NCI-H226 (cell line): Measurements from ENCODE around the gene BBIP1.
"Not testable (repeated sequence)": the region's sequence is repeated elsewhere in the genome, so short reads cannot be mapped to it uniquely, and the experiment has no call there.

Source experiments
- DNase-seq: peaks from one replicate; pipeline ENCODE4 v3.0.0-alpha.2; 2015

BBIP1 gene

DNA sequence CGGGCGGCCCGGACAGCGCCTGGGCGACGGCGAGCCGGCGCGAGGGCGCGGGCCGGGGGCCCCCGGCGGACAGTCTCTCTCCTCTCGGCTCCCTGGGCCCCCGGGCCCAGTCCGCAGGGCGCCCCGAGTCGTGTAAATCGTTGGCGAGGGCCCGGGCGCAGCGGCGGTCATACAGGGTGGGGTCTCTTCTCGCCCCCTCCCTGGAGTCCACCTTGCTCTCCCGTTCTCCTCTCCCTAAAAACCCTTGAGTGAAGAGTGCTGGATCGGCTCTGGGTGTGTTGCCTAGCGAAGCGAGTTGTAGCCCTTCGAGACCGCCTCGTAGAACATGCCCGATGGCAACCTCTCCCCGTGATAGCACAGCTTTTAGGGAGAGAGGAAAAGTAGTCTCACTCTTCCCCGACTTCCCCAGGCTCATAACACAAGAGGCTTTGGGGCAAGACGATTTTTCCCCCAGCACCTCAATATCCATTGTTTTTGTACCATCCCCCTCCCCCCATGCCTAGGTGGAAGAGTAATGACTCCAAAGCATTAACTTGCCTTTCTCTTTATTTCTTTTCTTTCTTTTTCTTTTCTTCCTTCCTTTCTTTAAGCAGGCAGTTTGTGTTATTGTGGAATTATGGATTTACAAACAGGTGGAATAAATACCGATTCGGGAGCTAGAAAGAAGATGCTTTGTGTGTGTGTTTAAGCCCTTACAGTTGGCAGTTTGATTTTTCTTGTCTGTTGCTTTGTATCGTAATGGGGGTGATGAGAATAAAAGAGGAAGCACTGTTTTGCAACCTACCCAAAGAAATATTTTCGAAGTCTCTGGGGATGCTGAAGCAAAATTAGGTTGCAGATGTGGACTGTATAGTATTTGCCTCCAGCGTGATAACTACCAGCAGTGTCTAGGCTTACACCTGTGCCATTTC lies 1.2 kb upstream of the BBIP1 start:
- DNase-seq, result peak; percentile 43

DNA sequence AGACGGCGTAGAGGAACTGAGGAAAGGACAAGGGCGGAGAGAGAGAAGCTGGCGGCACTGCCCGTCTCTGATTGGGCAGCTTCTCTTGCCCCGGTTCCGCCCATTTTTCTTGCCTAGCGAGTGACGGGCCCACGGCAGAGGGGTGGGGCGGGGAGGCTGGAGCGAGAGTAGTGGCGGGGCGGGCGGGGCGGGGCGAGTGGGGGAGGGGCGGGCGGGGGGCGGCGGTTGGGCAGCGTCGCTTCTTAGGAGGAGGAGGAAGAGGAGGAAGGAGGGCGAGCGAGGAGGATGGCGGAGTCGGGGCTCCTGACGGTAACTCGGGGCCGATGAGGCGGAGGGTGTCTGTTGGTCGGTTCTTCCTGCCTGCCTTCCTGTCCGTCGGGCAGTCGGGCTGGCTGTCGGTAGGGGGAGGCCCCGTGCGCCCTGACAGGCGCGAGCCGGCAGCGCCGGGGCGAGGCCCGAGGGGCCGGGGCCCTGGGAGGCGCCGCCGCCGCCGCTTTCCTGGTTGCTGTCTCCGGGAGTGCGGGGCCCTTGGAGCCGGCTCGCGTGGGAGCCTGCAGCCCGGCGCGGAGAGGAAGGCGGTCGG lies 460 bp upstream of the BBIP1 start, which contains the start of gene SHOC2:
Gene SHOC2 (plus strand): TSS at position 256 of the 583 bp plus-strand sequence. CDS start 44,755 bp downstream, outside the sequence.
- DNase-seq, result peak; percentile 68

- peak; percentile 97 for DNase-seq
Observed at GRCh38 chr10:110918269-110918642, 724 bp downstream of the BBIP1 start.

DNA sequence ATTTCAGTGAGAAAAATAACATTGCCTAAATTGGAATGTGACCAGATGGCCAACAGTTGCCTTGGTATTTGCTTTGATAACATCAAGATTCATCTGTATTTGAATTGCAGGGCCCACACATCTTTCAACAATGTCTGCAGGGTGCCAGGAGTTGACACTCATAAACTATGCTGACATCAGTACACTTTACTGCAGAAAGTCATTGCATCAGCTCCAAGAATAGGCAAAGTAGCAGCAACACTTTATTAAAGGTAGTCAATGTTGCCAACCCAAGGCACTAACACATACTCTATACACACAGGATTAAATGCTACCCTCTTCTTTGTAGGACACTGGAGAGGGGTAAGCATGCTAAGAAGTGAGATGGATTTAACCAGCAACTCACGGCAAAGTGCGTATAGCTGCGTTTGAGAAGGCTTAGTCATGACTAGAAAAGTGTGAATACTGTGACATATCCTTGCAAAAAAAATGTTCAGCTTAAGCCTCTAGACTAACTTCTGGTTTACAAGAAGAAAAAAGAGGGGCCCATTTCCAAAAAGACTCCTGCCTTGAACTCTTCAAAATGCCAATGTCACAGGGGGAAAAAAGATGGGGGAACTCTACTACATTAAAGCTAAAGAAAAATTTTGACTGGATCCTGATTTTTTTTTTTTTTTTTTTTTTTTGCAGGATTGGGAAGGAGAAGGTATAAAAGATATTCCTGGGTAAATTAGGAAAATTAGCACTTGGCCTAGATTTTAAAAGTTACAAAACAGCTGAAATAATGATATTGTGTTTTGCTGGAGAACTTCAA lies 2.2 kb downstream of the BBIP1 start:
- DNase-seq, result no peak

DNA sequence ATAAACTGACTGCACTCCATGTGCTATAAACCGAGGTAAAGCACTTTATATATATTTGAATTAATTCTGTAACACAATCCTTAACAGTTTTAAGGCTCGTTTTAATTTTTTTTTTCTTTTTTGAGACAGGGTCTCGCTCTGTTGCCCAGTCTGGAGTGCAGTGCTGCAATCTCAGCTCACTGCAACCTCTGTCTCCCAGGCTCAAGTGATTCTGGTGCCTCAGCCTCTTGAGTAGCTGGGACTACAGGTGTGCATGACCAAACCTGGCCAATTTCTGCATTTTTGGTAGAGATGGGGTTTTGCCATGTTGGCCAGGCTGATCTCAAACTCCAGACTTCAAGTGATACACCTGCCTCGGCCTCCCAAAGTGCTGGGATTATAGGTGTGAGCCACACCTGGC lies 3.4 kb downstream of the BBIP1 start:
- DNase-seq, result not testable (repeated sequence)

- DNase-seq, result no peak
Observed at GRCh38 chr10:110915035-110915434, 3.9 kb downstream of the BBIP1 start.

DNA sequence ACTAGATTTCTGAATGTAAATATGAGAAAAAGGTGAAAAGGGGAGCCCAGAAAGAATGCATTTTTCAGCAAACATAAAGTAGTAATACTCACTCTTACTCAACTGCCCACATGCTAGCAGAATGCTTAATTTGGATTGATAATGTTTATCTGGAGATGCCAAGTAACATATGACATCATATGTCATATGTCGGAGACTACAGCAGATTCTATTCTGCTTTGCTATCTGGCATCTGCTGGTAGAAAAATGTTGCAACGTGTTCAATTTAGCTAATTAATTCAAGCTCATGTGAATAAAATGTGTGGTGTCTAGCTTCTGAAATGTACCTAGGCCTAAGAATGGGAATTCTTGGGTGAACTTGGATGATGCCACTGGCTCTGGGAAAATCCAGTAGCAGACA lies 4.5 kb downstream of the BBIP1 start:
- DNase-seq, result no peak

DNA sequence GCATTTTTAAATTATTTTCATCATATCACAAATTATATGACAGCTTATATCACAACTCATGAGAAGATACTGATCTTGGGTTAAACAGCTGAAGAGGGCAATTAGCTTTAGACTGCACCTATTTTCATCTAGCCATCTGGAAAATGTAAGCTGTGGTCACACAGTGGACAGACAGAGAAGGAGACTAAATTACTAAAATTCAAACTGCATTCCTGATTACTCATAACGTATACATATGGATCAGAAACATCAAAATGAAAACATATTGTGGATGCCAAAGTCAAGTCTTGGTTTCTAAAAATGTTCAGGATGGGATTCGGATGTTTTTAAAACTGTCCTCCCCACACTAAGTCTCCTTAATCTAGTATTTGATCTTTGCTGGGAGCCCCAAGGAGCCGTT lies 6.6 kb downstream of the BBIP1 start:
- DNase-seq, result peak; percentile 18

DNA sequence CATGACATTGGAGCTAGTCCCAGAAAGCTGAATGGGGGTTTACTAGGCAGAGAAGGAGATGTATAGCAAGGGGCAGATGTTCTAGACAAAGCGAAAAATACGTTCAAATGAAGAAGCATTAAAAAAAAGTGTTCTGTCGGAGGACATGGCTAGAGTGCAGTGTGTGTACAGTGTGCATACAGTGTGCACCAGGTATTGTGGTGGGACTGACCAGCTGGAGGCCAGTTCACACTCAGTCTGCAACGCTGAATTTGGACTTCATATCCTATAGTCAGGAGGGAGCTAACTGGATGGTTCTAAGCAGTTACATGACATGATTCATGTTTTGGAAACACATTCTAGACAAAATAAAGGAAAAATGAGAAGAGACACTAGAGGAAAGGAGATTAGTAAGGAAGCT lies 8.8 kb downstream of the BBIP1 start:
- no peak for DNase-seq

- DNase-seq, result no peak
Observed at GRCh38 chr10:110903280-110904278, 15.4 kb downstream of the BBIP1 start.

- peak; percentile 44 for DNase-seq
Observed at GRCh38 chr10:110901954-110902819, 16.8 kb downstream of the BBIP1 start.

DNA sequence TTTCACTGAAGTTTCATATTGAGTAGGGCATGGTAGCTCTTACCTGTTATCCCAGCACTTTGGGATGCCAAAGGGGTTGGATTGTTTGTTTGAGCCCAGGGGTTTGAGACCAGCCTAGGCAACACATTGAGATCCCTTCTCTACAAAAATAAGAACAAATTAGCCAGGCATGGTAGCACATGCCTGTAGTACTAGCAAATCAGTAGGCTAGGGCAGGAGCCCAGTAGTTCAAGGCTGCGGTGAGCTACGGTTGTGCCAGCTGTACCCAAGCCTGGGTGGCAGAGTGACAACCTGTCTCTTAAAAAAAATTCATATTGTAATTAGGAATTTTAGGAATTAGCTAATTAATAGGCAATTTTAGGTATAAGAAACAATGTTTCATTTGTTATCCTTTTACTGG lies 18.0 kb downstream of the BBIP1 start:
- no peak for DNase-seq

GRCh38 chr10:110898391-110898790 lies 20.6 kb downstream of the BBIP1 start:
- no peak for DNase-seq

- no peak for DNase-seq
Observed at GRCh38 chr10:110897184-110897583, 21.8 kb downstream of the BBIP1 start.

DNA sequence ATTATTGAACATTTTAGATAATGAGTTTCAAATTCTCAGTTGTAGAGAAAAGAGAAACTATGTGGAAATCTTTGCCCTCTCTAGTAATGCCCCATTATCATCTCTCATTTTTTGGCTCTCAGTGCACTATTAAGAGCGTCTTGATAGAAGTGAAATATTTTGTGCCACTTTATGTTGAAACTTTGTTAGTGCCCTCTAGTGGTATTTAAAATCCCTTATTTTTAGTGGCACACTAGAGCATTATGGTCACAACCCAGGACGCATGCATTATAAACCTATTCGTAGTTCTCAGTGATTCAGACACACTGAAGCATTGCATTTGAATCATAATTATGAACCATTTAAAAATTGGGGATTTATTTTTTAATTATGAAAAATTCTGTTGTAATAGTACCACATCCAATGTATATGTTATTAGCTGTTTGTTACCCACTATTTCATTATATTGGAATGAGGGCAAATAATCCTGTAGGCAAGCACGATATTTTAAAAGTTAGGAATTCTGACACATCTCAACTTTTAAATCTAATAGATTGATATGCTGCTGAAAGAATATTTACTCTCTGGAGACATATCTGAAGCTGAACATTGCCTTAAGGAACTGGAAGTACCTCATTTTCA lies 25.3 kb downstream of the BBIP1 start:
- DNase-seq, result no peak

- DNase-seq, result no peak
Observed at GRCh38 chr10:110892602-110893288, 26.2 kb downstream of the BBIP1 start.

- no peak for DNase-seq
Observed at GRCh38 chr10:110887560-110887959, 31.4 kb downstream of the BBIP1 start.

- no peak for DNase-seq
Observed at GRCh38 chr10:110885932-110886674, 32.9 kb downstream of the BBIP1 start.

GRCh38 chr10:110883924-110884323 lies 35.1 kb downstream of the BBIP1 start:
- no peak for DNase-seq
